ENCODE measurements around the gene AGPAT2.

Gene AGPAT2

GRCh38 chr9:136700959-136701667, 13.9 kb upstream of the AGPAT2 start:
- no peak for TF ChIP-seq CTCF (IDR thresholded peaks at IDR 0.05; ENCODE audit: low read depth, low read length, missing control alignments)
- no peak for DNase-seq (ENCODE audit: extremely low read depth, low read depth)
- H3K4me3 ChIP-seq (replicated peaks; ENCODE audit: low read depth, low read length): no peak overlapping the region

GRCh38 chr9:136700304-136700703, 13.0 kb upstream of the AGPAT2 start:
- DNase-seq (ENCODE audit: extremely low read depth, low read depth): no peak
- TF ChIP-seq CTCF (IDR thresholded peaks at IDR 0.05; ENCODE audit: low read depth, low read length, missing control alignments): no peak
- no peak overlapping the region for H3K4me3 ChIP-seq (replicated peaks; ENCODE audit: low read depth, low read length)

- H3K4me3 ChIP-seq (replicated peaks; ENCODE audit: low read depth, low read length): no peak overlapping the region
- no peak for DNase-seq (ENCODE audit: extremely low read depth, low read depth)
- no peak for TF ChIP-seq CTCF (IDR thresholded peaks at IDR 0.05; ENCODE audit: low read depth, low read length, missing control alignments)
These were observed 11.5 kb upstream of the AGPAT2 start for GRCh38 chr9:136698635-136699246.

- no peak overlapping the region for H3K4me3 ChIP-seq (replicated peaks; ENCODE audit: low read depth, low read length)
- TF ChIP-seq CTCF (IDR thresholded peaks at IDR 0.05; ENCODE audit: low read depth, low read length, missing control alignments): no peak
- no peak for DNase-seq (ENCODE audit: extremely low read depth, low read depth)
These were observed 10.7 kb upstream of the AGPAT2 start for GRCh38 chr9:136697821-136698526.

- no peak for DNase-seq (ENCODE audit: extremely low read depth, low read depth)
- H3K4me3 ChIP-seq (replicated peaks; ENCODE audit: low read depth, low read length): no peak overlapping the region
- TF ChIP-seq CTCF (IDR thresholded peaks at IDR 0.05; ENCODE audit: low read depth, low read length, missing control alignments): no peak
These were observed 10.0 kb upstream of the AGPAT2 start for GRCh38 chr9:136697146-136697820.

GRCh38 chr9:136696502-136696901, 9.2 kb upstream of the AGPAT2 start:
- no peak for DNase-seq (ENCODE audit: extremely low read depth, low read depth)
- TF ChIP-seq CTCF (IDR thresholded peaks at IDR 0.05; ENCODE audit: low read depth, low read length, missing control alignments): no peak
- no peak overlapping the region for H3K4me3 ChIP-seq (replicated peaks; ENCODE audit: low read depth, low read length)

Data from HFF-Myc (cell line).